GM19395 (cell line): Measurements from ENCODE around the gene TIE1.
A peak's percentile ranks its signal among the peaks of the same experiment; 100 is the strongest.

Experiments
- ATAC-seq: cut with Tn5 transposase; IDR thresholded peaks from one replicate; pipeline ENCODE4 v1.9.1; 2021; ENCODE audit warnings: mild to moderate bottlenecking, moderate library complexity; ENCODE audit not compliant: unreplicated experiment

Gene TIE1

DNA sequence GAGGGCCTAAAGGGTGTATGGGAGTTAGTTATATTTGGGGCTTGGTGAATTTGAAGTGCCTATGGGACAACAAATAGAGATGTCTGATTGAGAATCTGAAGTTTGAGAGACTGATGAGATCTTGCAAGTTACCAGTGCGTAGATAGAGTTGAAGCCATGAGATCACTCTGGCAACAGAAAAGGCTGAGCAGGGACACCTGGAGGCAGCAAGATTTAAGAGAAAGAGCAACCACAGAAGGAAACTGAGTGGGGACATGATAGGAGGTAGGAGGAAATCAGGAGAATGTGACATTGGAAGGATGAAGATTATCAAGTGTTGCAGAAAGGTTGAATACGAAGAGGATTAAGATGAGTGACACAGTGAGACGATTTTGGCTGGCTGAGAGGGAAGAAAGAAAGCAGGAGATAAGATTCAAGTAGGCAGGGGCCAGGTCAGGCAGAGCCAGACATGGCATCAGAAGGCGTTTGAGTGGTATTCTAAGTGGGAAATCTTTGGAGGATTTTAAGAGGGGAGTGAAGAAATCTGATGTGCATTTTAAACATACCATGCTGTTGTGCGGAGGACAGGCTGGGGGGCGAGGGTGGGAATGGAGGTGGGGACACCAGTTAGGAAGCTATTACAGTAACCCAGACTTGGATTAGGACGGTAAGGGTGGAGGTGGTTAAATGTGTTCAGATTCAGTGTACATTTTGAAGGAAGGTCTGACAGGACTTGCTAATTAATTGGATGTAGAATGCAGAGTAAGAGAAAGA, 33.8 kb downstream of the TIE1 start:
- ATAC-seq = no peak

DNA sequence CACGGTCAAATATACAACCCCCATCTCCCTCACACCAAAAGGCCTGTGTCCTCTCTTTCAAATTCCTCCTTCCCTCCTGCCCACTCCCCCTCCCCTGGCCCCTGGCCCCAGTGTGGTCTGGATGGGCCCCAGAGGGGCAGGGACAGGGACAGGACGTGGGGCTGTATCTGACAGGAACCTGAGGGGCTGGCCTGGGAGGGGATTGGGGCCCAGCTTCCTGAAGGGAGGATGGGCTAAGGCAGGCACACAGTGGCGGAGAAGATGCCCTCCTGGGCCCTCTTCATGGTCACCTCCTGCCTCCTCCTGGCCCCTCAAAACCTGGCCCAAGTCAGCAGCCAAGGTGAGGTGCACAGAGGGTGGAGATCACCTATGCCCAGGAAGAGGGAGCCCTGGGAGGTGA, 36.8 kb downstream of the TIE1 start, which contains the start of gene MPL:
MPL (plus strand) TSS at position 231 of the 400 bp plus-strand sequence; CDS start at position 262, 31 bp downstream.
- no peak for ATAC-seq

DNA sequence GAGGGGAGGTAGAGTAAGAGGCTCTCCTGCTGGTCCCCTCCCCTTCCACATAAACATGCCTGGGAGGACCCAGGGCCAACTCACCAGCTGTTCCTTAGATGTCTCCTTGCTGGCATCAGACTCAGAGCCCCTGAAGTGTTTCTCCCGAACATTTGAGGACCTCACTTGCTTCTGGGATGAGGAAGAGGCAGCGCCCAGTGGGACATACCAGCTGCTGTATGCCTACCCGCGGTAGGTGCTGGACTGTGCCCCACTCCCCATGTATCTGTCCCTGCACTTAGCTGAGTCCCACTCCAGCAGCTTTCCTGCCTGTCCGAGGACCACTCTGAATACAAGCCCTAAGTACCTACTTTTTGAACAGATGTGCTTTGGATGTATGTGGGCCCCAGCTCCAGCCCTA, 37.2 kb downstream of the TIE1 start:
- no peak for ATAC-seq

DNA sequence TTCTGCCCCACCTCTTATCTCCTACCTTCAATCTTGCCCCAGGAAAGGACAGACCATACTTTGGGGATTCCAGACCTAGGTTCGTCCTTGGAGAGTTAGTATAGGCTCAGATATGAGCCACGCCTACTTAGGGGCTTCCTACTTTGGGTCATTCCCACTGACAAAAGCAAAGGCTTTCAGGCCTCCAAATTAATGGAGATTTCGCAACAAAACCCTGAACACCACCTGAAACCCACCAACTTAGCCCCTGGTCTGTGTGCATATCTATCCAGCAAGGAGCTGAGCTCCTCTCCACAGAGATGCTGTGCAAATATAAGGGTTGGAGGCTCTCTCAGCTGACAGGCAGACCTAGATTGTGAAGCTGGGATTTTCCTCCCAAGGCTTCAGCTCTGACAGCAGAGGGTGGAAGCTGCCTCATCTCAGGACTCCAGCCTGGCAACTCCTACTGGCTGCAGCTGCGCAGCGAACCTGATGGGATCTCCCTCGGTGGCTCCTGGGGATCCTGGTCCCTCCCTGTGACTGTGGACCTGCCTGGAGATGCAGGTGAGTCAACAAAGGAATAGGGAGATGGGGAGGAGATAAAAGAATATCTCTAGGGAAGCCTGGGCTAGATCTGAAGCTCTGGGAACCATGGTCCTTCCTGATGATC, 38.9 kb downstream of the TIE1 start:
- no peak for ATAC-seq

GRCh38 chr1:43340559-43340958, 39.8 kb downstream of the TIE1 start:
- no peak for ATAC-seq

DNA sequence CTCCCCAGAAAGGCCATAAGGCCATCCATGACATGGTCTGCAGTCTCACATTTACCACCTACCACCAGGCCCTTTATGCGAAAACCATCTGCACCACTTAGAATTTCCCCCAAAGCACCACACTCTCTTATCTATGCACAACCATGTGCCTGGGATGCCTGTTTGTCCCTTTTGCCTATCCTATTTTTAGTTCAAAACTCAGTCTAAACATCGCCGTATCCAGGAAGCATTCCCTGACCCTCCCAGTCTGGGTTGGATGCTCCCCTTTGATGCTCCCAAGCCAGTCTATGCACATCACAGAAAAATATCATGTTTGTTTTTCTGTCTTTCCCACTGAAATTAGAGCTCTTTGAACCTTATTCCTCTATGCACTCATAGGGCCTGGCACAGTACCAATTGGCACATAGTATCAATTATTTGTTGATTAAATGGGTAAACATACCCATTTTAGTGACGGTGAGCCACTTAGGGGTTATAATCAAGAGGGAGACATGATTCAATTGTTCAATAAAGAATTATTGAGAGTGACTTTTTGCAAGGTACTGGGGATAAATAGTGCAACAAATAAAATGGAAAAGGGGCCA, 43.6 kb downstream of the TIE1 start:
- no peak for ATAC-seq

GRCh38 chr1:43345120-43345519, 44.3 kb downstream of the TIE1 start:
- ATAC-seq = no peak

- no peak for ATAC-seq
Measured at GRCh38 chr1:43346636-43347035, 45.9 kb downstream of the TIE1 start.

DNA sequence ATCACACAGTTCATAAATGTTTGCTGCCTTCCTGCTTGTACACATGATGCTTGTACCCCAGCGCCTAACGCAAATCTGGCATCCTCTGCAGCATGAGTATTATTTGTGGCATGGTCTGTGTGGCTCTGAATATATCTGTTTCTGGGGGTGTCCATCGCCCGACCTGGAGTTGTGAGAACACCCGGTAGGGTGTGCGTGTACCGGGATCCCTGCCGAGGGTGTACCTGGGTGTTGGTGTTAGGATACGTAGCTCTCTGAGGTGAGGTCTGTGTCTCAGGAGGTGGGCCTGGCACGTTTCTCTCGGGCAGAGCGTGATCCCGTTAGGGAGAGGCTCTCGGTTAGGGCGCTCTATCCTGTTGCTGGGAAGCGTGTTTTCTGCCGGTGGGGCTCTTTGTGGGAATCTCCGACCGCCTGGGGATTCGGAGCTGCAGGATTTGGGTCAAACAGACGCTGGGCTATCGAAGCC, 47.6 kb downstream of the TIE1 start:
- no peak for ATAC-seq

DNA sequence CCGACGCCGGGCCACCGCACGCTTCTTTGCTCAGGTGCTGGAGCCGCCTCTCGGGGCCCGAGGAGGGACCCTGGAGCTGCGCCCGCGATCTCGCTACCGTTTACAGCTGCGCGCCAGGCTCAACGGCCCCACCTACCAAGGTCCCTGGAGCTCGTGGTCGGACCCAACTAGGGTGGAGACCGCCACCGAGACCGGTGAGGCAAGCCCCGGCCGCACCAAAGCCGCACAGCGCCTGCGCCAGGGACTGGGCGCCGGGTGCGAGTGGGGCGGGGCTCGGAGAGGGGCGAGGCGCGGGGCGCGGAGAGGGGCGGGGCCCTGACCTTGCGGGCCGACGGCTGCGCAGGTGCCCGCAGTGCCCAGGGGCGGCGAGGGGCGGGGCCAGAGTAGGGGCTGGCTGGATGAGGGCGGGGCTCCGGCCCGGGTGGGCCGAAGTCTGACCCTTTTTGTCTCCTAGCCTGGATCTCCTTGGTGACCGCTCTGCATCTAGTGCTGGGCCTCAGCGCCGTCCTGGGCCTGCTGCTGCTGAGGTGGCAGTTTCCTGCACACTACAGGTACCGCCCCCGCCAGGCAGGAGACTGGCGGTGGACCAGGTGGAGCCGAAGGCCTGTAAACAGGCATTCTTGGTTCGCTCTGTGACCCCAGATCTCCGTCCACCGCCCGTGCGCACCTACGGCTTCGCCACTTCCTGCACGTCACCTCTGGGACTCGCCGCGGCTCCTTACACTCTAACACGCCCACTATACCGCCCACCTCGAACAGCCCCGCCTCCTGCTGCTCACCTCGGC, 48.2 kb downstream of the TIE1 start:
- peak; percentile 79 for ATAC-seq

GRCh38 chr1:43349594-43350306, 49.0 kb downstream of the TIE1 start:
- ATAC-seq = no peak

DNA sequence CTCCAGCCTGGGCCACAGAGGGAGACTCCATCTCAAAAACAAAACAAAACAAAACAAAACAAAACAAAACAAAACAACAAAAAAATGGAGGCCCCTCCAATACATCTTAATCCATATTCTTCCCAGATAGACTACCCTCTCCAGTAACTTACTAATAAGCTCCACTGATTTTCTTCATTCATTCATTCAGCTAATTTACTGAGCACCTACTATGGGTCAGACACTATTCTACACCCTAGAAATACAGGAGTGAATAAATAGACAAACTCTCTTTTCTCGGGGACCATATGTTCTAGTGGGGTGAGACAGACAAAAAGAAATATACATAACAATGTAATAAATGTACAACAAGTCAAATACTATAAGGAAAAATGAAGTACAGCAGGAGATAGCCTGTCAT, 50.2 kb downstream of the TIE1 start:
- ATAC-seq = no peak

DNA sequence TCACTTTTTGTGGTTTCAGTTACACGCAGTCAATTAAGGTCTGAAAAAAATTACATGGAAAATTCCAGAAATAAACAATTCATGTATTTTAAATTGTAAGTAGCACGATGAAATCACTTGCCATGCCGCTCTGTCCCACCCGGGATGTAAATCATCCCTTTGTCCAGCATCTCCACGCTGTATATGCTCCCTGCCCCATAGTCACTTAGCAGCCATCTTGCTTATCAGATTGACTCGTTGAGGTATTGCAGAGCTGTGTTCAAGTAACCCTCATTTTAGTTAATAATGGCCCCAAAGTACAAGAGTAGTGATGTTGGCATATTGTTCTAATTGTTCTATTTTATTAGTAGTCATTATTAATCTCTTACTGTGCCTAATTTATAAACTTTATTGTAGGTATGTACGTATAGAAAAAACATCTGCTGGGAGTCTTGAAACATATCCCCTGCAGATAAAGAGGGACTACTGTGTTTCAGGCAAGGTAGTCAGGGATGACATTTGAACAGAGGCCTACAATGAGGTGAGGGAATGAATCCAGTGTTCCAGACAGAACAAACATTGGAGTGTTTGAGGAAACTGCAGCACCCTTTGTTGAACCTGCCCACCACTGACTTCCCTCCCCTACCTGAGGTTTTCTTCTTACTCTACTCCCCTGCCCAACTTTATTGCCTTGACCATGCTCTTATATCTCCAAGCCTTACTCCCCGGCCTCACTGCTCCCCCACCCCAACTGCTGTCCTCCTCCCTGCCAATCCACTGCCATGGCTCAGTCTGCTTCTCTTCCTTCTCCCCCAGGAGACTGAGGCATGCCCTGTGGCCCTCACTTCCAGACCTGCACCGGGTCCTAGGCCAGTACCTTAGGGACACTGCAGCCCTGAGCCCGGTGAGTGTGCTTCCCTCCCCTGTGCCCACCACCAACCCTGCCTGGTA, 50.9 kb downstream of the TIE1 start:
- ATAC-seq = no peak

DNA sequence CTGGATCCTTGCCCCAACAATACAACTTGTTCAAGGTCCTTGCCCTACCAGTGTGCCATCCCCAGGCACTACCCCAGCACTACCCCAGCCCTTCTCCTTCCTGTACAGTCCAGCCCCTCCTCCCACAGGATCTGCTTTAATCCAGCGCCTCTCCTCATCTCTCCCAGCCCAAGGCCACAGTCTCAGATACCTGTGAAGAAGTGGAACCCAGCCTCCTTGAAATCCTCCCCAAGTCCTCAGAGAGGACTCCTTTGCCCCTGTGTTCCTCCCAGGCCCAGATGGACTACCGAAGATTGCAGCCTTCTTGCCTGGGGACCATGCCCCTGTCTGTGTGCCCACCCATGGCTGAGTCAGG, 51.5 kb downstream of the TIE1 start:
- no peak for ATAC-seq

DNA sequence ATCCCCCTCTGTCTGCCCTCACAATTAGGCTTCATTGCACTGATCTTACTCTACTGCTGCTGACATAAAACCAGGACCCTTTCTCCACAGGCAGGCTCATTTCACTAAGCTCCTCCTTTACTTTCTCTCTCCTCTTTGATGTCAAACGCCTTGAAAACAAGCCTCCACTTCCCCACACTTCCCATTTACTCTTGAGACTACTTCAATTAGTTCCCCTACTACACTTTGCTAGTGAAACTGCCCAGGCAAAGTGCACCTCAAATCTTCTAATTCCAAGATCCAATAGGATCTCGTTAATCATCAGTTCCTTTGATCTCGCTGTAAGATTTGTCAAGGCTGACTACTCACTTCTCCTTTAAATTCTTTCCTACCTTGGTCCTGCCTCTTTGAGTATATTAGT, 52.1 kb downstream of the TIE1 start:
- no peak for ATAC-seq

DNA sequence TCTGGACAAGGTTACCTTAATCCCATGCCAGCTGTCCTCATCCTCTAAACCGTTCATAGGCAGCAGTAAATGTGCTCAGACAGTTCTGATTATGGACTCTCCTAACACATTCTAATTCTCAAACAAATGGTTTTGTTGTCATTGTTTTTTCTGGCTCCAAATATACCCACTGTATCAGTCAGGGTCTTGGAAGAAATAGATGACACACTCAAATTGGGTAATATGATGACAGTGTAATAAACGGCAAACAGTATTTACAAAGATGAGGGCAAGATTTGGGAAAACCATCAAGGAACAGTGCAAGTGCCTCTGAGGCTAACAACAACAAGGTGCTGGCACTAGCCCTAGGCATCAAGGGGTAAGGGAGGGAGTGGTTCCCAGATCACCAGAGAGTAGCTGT, 53.7 kb downstream of the TIE1 start:
- ATAC-seq = no peak

DNA sequence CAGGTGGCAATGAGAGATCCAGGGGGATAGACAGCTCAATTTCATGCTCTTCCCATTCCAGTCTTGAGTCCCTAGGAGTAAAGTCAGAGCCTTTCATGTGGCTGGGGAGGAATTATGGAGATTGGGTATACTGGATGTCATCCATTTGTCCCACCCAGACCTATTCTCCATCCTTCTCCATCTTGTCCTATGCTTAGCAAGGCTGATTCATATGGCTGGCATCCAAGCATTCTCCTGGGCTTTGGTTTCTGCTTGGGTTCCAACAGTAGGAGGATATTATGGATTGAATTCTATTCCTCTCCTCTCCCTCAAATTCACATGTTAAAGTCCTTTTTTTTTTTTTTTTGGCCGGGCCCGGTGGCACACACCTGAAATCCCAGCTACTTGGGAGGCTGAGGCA, 54.2 kb downstream of the TIE1 start:
- ATAC-seq = no peak

- no peak for ATAC-seq
Measured at GRCh38 chr1:43357251-43357650, 56.5 kb downstream of the TIE1 start.

DNA sequence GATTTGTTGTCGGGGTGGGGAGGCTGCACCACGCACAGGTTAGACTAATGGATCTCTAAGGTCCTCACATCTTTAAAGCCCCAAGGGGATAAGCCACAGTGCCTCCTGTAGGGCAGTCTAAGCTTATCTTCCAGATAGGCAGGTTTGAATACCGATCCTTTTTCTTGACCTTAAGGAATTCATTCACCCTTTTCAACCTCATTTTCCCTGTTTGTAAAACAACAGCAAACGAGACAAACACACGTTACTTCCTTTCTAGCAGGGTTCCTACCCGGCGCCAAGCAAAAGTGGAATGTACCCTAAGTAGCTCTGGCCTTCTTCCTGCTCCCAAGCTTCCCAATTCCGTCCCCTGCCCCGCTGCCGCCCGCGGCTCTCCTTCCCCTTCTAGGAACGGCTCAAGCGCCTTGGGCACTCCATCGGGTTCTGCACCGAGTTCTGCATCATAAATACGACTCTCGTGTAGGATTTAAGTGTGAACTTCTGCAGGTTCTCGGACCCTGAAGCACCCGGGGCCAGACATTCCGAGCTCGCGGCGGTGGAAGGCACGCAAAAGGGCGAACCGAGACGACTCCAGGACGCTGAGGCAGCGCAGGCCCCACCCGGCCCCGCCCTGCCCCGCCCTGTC, 57.5 kb downstream of the TIE1 start:
- ATAC-seq = peak; percentile 22
